Omental fat pad (tissue), 4 donors: ENCODE results near the gene RAPGEF6. TPM values are rescaled to one million over a fixed set of nuclear protein-coding genes. Genes with fewer than 3 reads are reported as not detected.

Experiments
- ATAC-seq: fragments of 150-250 bp; one replicate; pipeline ENCODE4 v1.9.1; 2016; ENCODE audit warnings: mild to moderate bottlenecking, moderate library complexity; ENCODE audit not compliant: low FRiP score
- DNase-seq: peaks from one replicate; pipeline ENCODE4 v3.0.0-alpha.2; 2019; ENCODE audit warnings: low spot score
- total RNA-seq, 4 donors: library from RNA; depleted of rRNA; stranded (reverse); fragments of >200 nt; gene quantifications; one replicate each; pipeline ENCODE4 v1.1.0, GENCODE V29; 2016
- TF ChIP-seq, protein P1 (sequence below), 3 donors: fragments of 450-650 bp; IDR thresholded peaks; one replicate each; pipeline ENCODE4 v1.5.1; 2016 to 2017; ENCODE audit warnings: antibody characterized with exemption in 3 of 3, mild to moderate bottlenecking in 3 of 3, moderate library complexity in 2 of 3

The RAPGEF6 gene
- total RNA-seq, 4 donors from 2014 or later, result 14.7 to 31.5 (median 24.2) TPM

DNA sequence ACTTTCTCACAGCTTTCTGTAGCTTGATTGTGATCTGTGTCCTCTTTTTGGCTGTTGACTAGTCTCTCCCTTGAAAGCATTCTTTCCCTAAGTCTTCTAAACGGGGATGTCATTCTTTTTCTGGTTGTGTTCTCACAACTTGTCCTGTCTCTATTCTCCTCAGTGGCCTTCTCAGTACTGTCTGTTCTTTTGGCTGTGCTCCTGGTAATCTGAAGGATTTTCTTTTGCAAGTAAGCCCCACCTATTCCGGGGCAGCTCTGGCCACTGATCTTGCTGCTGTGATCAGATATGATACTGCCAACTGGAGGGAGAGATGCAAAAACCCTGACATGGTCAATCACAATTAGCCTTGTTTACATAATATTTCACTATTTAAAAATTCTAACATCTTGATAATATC lies 198.9 kb downstream of the RAPGEF6 start:
- no peak for ATAC-seq
- TF ChIP-seq, protein P1, sequence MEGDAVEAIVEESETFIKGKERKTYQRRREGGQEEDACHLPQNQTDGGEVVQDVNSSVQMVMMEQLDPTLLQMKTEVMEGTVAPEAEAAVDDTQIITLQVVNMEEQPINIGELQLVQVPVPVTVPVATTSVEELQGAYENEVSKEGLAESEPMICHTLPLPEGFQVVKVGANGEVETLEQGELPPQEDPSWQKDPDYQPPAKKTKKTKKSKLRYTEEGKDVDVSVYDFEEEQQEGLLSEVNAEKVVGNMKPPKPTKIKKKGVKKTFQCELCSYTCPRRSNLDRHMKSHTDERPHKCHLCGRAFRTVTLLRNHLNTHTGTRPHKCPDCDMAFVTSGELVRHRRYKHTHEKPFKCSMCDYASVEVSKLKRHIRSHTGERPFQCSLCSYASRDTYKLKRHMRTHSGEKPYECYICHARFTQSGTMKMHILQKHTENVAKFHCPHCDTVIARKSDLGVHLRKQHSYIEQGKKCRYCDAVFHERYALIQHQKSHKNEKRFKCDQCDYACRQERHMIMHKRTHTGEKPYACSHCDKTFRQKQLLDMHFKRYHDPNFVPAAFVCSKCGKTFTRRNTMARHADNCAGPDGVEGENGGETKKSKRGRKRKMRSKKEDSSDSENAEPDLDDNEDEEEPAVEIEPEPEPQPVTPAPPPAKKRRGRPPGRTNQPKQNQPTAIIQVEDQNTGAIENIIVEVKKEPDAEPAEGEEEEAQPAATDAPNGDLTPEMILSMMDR (IDR thresholded peaks at IDR 0.05), result no peak
- DNase-seq, result no peak

GRCh38 chr5:131433109-131433508 lies 201.9 kb downstream of the RAPGEF6 start:
- ATAC-seq (no peak), DNase-seq (no peak)
- TF ChIP-seq, protein P1 (IDR thresholded peaks at IDR 0.05), result no peak

DNA sequence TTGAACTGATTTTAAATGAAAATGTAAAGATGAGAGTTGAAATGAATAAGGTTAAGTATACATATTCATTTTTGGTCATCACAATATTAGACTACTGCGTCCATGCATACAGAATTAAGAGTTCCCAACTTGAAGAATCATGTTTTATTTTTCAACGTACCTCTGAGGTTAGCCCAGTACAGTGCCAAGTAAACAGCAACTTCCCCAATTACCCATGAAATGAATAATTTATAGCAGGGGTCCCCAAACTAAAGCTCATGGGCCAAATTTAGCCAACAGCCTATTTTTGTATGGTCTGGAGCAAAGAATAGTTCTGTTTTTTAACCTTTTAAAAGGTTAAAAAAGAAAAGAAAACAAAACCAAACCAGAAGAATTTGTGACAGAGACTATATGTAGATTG lies 203.2 kb downstream of the RAPGEF6 start:
- DNase-seq (no peak), ATAC-seq (no peak)
- TF ChIP-seq, protein P1 (IDR thresholded peaks at IDR 0.05), result no peak

- no peak for ATAC-seq
- DNase-seq, result no peak
- TF ChIP-seq, protein P1 (IDR thresholded peaks at IDR 0.05), result no peak
Measured at GRCh38 chr5:131430794-131431193, 204.2 kb downstream of the RAPGEF6 start.

DNA sequence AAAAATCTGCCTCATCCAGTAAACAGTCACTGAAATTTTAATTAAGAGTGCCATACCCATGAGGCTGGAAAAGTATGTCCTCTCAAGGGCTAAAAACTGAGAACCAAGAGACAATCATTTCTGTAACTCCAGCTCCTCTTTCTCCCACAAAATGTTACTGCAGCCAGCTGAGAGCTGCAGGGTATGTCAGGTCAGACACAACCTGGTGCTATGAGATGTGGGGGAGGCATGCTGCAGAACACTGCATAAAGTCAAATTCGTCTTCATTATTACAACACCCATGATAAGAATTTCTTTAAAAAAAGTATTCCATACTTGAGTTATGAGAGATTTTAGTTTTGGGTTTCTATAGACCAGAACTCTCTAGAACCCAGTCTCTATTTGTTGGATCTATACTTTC lies 209.0 kb downstream of the RAPGEF6 start:
- TF ChIP-seq, protein P1 (IDR thresholded peaks at IDR 0.05), result no peak
- ATAC-seq, result no peak
- DNase-seq, result no peak

DNA sequence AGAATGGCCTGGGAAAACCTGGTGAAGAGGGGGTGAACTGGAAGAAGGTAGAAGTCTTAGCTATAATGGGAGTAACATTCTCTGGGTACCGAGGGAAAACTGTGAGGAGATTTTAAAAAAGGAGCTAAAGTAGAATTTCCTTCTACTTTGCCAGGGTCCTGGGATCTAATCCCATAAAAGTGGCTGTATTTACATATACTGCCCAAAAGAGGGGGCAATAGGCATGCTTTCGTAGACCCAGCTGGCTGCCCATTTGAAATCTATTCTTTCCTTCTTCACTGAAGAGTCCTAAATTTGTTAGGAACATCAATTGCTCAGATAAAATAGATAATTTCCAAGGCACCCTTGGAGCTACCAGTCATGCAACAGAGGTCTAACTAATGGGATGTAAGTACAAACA lies 212.0 kb downstream of the RAPGEF6 start:
- ATAC-seq, result no peak
- no peak for DNase-seq
- TF ChIP-seq, protein P1 (IDR thresholded peaks at IDR 0.05), result no peak

GRCh38 chr5:131419877-131420276 lies 215.2 kb downstream of the RAPGEF6 start:
- TF ChIP-seq, protein P1 (IDR thresholded peaks at IDR 0.05), result no peak
- DNase-seq (no peak), ATAC-seq (no peak)
